ENCODE results near the gene RAG1. TPM values are rescaled to one million over a fixed set of nuclear protein-coding genes. Genes with fewer than 3 reads are reported as not detected.

The RAG1 gene
- total RNA-seq, 4 donors from 2014 or later, result 1.9 to 5.0 (median 3.1) TPM

- Histone ChIP-seq H3K4me1 (no peaks in the 10 kb centered on the region), H3K9me3 (no peaks in the 10 kb centered on the region), H3K27me3 (no peaks in the 10 kb centered on the region), H3K4me3 (no peak overlapping the region), H3K27ac (no peak overlapping the region), H3K36me3 (no peaks in the 10 kb centered on the region)
- no peak for DNase-seq
- TF ChIP-seq POLR2A (IDR thresholded peaks at IDR 0.05) (no peak), CTCF (IDR thresholded peaks at IDR 0.05) (no peak)
Observed at GRCh38 chr11:36602135-36602534, 34.3 kb downstream of the RAG1 start.

GRCh38 chr11:36605221-36606216 lies 37.7 kb downstream of the RAG1 start:
- no peak for TF ChIP-seq CTCF (IDR thresholded peaks at IDR 0.05)
- no peak for TF ChIP-seq POLR2A (IDR thresholded peaks at IDR 0.05)
- no peak overlapping the region for H3K27ac ChIP-seq
- no peaks in the 10 kb centered on the region for H3K4me1 ChIP-seq
- no peaks in the 10 kb centered on the region for H3K9me3 ChIP-seq
- no peaks in the 10 kb centered on the region for H3K36me3 ChIP-seq
- no peaks in the 10 kb centered on the region for H3K27me3 ChIP-seq
- DNase-seq, result no peak
- no peak overlapping the region for H3K4me3 ChIP-seq

GRCh38 chr11:36608491-36609199 lies 40.8 kb downstream of the RAG1 start:
- Histone ChIP-seq H3K27me3 (no peaks in the 10 kb centered on the region), H3K27ac (no peak overlapping the region), H3K36me3 (no peaks in the 10 kb centered on the region), H3K9me3 (no peaks in the 10 kb centered on the region), H3K4me3 (no peak overlapping the region), H3K4me1 (no peaks in the 10 kb centered on the region)
- no peak for DNase-seq
- TF ChIP-seq CTCF (IDR thresholded peaks at IDR 0.05), result no peak
- no peak for TF ChIP-seq POLR2A (IDR thresholded peaks at IDR 0.05)

- no peak for DNase-seq
- no peaks in the 10 kb centered on the region for H3K36me3 ChIP-seq
- no peak overlapping the region for H3K4me3 ChIP-seq
- H3K27me3 ChIP-seq, result no peaks in the 10 kb centered on the region
- H3K4me1 ChIP-seq, result no peaks in the 10 kb centered on the region
- TF ChIP-seq POLR2A (IDR thresholded peaks at IDR 0.05) (no peak), CTCF (IDR thresholded peaks at IDR 0.05) (no peak)
- H3K9me3 ChIP-seq, result no peaks in the 10 kb centered on the region
- no peak overlapping the region for H3K27ac ChIP-seq
Observed at GRCh38 chr11:36609383-36609782, 41.6 kb downstream of the RAG1 start.

GRCh38 chr11:36615826-36616225 lies 48.0 kb downstream of the RAG1 start:
- Histone ChIP-seq H3K9me3 (no peaks in the 10 kb centered on the region), H3K36me3 (no peaks in the 10 kb centered on the region), H3K4me3 (no peak overlapping the region), H3K27me3 (no peaks in the 10 kb centered on the region), H3K27ac (no peak overlapping the region), H3K4me1 (no peaks in the 10 kb centered on the region)
- TF ChIP-seq CTCF (IDR thresholded peaks at IDR 0.05) (no peak), POLR2A (IDR thresholded peaks at IDR 0.05) (no peak)
- no peak for DNase-seq
